GM10266 (cell line): ENCODE data around the gene ADGRF4.

Experiments used
- DNase-seq: peaks from one replicate; pipeline ENCODE4 v3.0.0; 2012; ENCODE audit errors: extremely low spot score
- TF ChIP-seq, protein P1 (sequence below): IDR thresholded peaks from 2 replicates; pipeline ENCODE4 v1.5.1; 2012; ENCODE audit warnings: mild to moderate bottlenecking, low read depth; ENCODE audit not compliant: control insufficient read depth, insufficient read depth; ENCODE audit errors: missing control alignments

The ADGRF4 gene

DNA sequence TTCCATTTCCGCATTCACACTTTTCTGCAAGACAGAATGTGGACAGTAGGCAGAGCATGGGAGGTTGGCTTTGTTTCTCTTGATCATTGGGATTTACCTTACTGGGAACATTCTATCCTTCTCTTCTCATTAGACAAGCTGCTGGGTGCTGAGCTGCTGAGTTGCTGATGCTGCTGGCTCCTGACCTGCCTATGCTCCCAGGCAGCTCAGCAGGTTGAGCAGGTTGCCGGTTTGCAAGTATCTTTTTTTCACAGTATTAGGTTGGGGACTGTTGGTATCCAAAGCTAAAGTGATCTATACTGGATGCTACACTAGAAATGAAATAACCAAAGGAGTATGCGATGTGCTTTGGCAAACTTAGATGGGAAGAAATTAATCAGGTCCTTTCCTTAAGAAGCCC is 23.7 kb upstream of the ADGRF4 start:
- no peak for DNase-seq
- TF ChIP-seq, protein P1, sequence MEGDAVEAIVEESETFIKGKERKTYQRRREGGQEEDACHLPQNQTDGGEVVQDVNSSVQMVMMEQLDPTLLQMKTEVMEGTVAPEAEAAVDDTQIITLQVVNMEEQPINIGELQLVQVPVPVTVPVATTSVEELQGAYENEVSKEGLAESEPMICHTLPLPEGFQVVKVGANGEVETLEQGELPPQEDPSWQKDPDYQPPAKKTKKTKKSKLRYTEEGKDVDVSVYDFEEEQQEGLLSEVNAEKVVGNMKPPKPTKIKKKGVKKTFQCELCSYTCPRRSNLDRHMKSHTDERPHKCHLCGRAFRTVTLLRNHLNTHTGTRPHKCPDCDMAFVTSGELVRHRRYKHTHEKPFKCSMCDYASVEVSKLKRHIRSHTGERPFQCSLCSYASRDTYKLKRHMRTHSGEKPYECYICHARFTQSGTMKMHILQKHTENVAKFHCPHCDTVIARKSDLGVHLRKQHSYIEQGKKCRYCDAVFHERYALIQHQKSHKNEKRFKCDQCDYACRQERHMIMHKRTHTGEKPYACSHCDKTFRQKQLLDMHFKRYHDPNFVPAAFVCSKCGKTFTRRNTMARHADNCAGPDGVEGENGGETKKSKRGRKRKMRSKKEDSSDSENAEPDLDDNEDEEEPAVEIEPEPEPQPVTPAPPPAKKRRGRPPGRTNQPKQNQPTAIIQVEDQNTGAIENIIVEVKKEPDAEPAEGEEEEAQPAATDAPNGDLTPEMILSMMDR = no peak

DNA sequence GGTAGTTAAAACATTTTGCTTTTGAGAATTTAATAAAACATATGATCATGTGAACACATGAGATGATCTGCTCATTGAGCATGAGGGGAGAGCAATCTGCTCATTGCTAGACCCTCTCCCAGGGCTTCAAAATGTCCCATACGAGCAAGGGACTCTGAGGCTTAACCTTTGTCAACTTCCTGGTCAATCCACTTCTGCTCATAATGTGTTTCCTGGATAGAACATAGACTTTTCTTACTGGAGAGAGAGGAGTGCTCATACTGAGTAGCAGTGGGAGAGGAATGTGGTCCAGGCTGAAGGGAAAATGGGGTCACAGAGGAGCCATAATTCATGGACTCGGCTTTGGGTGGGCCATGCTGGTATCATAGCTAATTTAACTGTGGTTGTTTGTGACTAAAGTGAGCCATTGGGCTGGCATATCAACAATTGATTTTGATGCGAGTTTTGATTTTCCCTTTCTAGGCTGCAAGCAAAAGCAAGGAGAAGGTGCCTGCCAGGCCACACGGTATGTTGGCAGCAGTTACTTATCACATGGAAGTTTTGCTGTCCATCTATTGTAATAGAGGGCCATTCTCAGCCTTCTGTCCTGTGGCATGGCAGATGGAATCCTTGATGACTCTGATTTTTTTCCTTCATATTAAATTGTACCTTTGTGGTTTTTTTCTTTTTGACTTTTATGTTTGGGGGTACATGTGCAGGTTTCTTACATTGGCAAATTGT is 20.8 kb upstream of the ADGRF4 start:
- DNase-seq = no peak
- TF ChIP-seq, protein P1 = no peak

DNA sequence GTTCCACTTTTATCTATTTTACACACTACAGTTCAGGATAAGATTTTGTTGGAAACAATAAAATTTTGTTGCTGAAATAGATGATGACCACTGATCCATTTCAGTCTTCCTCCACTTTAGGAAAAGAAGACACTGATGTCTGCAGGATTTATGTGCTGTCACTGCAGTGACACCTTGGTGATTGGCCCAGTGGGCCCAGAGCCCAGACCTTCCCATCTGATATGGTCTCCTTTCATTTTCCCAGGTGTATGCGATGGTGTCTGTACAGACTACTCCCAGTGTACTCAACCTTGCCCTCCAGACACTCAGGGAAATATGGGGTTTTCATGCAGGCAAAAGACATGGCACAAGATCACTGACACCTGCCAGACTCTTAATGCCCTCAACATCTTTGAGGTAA is 19.6 kb upstream of the ADGRF4 start:
- TF ChIP-seq, protein P1 = no peak

DNA sequence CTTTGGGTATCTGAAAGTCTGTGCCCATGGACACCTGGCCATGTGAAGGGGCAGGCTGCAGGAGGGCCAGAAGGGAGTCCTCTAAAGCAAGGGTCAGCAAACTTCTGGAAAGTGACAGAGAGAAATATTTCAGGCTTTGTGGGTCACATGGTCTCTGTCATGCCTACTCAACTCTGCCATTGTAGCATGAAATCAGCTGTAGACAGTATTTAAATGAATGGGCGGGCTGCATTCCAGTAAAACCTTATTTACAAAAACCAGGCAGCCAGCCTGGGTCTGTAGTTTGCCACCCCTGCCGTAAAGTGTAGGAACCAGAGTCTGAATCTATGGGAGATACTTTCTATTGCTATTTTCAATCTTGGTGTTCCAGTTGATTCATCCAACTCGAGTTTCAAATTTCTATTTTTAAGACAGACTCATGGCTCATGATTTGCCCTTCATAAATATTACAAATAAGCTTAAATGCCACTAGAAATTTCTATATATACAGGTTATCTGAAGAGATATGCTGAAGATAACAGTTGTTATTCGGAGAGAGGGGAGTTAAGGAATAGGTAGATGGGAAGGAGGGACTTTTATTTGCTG is 19.0 kb upstream of the ADGRF4 start:
- DNase-seq = no peak
- TF ChIP-seq, protein P1 = no peak

More for the DNA sequence above, 19.6 kb upstream of the ADGRF4 start:
- DNase-seq = no peak

DNA sequence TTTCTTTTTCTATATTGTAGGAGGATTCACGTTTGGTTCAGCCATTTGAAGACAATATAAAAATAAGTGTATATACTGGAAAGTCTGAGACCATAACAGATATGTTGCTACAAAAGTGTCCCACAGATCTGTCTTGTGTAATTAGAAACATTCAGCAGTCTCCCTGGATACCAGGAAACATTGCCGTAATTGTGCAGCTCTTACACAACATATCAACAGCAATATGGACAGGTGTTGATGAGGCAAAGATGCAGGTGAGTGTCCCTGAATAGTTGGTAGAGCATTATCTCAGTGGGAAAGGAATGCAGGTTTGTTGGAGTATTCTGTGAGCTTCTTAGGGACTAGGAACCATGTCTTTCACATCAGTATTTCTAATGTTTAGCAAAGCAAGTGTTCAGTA is 18.3 kb upstream of the ADGRF4 start:
- DNase-seq = no peak
- TF ChIP-seq, protein P1 = no peak

DNA sequence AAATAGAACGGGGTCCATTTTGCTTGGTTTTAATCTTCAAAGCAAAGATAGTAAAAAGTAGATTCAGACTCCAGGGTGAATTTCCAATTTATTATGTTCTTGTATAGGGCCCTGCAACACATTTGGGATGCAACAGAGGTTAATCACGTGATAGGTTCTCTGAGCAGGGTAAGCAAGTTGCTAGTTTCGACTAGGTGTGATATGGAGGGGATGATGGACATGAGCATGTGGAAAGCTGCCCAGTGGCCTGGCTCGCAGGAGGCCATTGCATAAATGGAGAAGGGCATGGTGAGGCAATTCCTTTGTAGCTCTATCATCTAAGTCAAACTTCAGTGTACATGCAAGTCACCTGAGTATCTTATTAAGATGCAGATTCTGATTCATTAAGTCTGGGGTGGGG is 17.7 kb upstream of the ADGRF4 start:
- TF ChIP-seq, protein P1 = no peak
- DNase-seq = no peak
